RKO (cell line): ENCODE data around the gene PRPF19.

Experiments
- DNase-seq: peaks from one replicate; pipeline ENCODE4 v3.0.0-alpha.2; 2016; ENCODE audit warnings: low spot score

PRPF19 gene

GRCh38 chr11:60873533-60873932 lies 32.9 kb downstream of the PRPF19 start:
- no peak for DNase-seq

GRCh38 chr11:60872961-60873524 lies 33.3 kb downstream of the PRPF19 start:
- no peak for DNase-seq

GRCh38 chr11:60872124-60872960 lies 34.0 kb downstream of the PRPF19 start:
- DNase-seq, result no peak

GRCh38 chr11:60871378-60872061 lies 34.9 kb downstream of the PRPF19 start:
- no peak for DNase-seq

GRCh38 chr11:60870733-60871377 lies 35.5 kb downstream of the PRPF19 start:
- DNase-seq, result no peak

- DNase-seq, result no peak
Measured at GRCh38 chr11:60870276-60870675, 36.1 kb downstream of the PRPF19 start.

- DNase-seq, result no peak
Measured at GRCh38 chr11:60869451-60869825, 36.9 kb downstream of the PRPF19 start.

- no peak for DNase-seq
Measured at GRCh38 chr11:60868682-60869450, 37.5 kb downstream of the PRPF19 start.

- no peak for DNase-seq
Measured at GRCh38 chr11:60867871-60868681, 38.3 kb downstream of the PRPF19 start.

- DNase-seq, result no peak
Measured at GRCh38 chr11:60866911-60867870, 39.2 kb downstream of the PRPF19 start, which contains the start of gene ZP1. TSS of gene ZP1 (plus strand) at chr11:60867542. CDS start at chr11:60867562, 20 bp downstream.

GRCh38 chr11:60864856-60865513 lies 41.4 kb downstream of the PRPF19 start:
- no peak for DNase-seq

GRCh38 chr11:60863550-60864521 lies 42.5 kb downstream of the PRPF19 start:
- DNase-seq, result no peak

GRCh38 chr11:60862171-60862570 lies 44.2 kb downstream of the PRPF19 start:
- DNase-seq, result no peak

GRCh38 chr11:60860943-60861342 lies 45.4 kb downstream of the PRPF19 start:
- DNase-seq, result no peak

GRCh38 chr11:60859616-60860250 lies 46.7 kb downstream of the PRPF19 start:
- DNase-seq, result no peak

- DNase-seq, result no peak
Measured at GRCh38 chr11:60858731-60859464, 47.5 kb downstream of the PRPF19 start.

- DNase-seq, result no peak
Measured at GRCh38 chr11:60858236-60858635, 48.1 kb downstream of the PRPF19 start.
